CD4-positive, alpha-beta memory T cell (primary cell): ENCODE data around the gene COL4A1. TPM values are rescaled to one million over a fixed set of nuclear protein-coding genes. Genes with fewer than 3 reads are reported as not detected.

Source experiments
- CTCF ChIA-PET: fragments of 350-600 bp; sonication (Branson Sonifier 250); formaldehyde crosslinking; loops from one replicate; lab custom pipeline; 2021; ENCODE audit warnings: inconsistent platforms; ENCODE audit not compliant: partially characterized antibody; lab: Charles Lee
- POLR2A ChIA-PET: fragments of 350-600 bp; sonication (Branson Sonifier 250); formaldehyde crosslinking; loops from one replicate; lab custom pipeline; 2021; ENCODE audit not compliant: partially characterized antibody; lab: Charles Lee
- DNase-seq, 5 donors: peaks; one replicate each; pipeline versions ENCODE4 v3.0.0 to v3.0.0-alpha.2; 2020 to 2022; ENCODE audit warnings: mixed read lengths in 1 of 5
- H3K27ac ChIP-seq: one replicate; pipeline ENCODE4 v1.7.0; 2013; ENCODE audit warnings: low read depth, low read length
- H3K27me3 ChIP-seq: 2 replicates; pipeline ENCODE4 v1.7.0; 2013; ENCODE audit warnings: mild to moderate bottlenecking, low read length, moderate library complexity; ENCODE audit not compliant: insufficient read depth
- H3K36me3 ChIP-seq: 2 replicates; pipeline ENCODE4 v1.7.0; 2013; ENCODE audit warnings: mild to moderate bottlenecking, low read length, moderate library complexity; ENCODE audit not compliant: insufficient read depth
- H3K4me1 ChIP-seq: 2 replicates; pipeline ENCODE4 v1.7.0; 2013; ENCODE audit warnings: mild to moderate bottlenecking, low read length, moderate library complexity; ENCODE audit not compliant: insufficient read depth
- H3K4me3 ChIP-seq, 2 donors: one replicate each; pipeline ENCODE4 v1.7.0; 2013; ENCODE audit warnings: low read length in 2 of 2, mild to moderate bottlenecking in 1 of 2
- H3K9me3 ChIP-seq, 2 donors: one replicate each; pipeline ENCODE4 v1.7.0; 2013; ENCODE audit warnings: low read length in 2 of 2, control low read depth in 1 of 2; ENCODE audit not compliant: control insufficient read depth in 1 of 2
- H3K27ac Mint-ChIP-seq, 7 donors: one replicate each; pipeline ENCODE4 v1.8.0; 2020 to 2021; ENCODE audit warnings: mixed read lengths in 7 of 7, mild to moderate bottlenecking in 6 of 7, inconsistent platforms in 3 of 7, moderate library complexity in 3 of 7
- H3K27me3 Mint-ChIP-seq, 2 donors: one replicate each; pipeline ENCODE4 v1.8.0; 2020 to 2021; ENCODE audit warnings: mixed read lengths in 2 of 2
- H3K36me3 Mint-ChIP-seq, 2 donors: one replicate each; pipeline ENCODE4 v1.8.0; 2020 to 2021; ENCODE audit warnings: mixed read lengths in 2 of 2, inconsistent platforms in 1 of 2, mild to moderate bottlenecking in 1 of 2
- H3K4me1 Mint-ChIP-seq, 4 donors: one replicate each; pipeline ENCODE4 v1.8.0; 2020 to 2021; ENCODE audit warnings: mixed read lengths in 4 of 4, mild to moderate bottlenecking in 1 of 4
- H3K4me3 Mint-ChIP-seq, 8 donors: one replicate each; pipeline ENCODE4 v1.8.0; 2020 to 2021; ENCODE audit warnings: mixed read lengths in 8 of 8, mild to moderate bottlenecking in 7 of 8, moderate library complexity in 6 of 8, inconsistent platforms in 3 of 8
- H3K9me3 Mint-ChIP-seq, 8 donors: one replicate each; pipeline ENCODE4 v1.8.0; 2020 to 2021; ENCODE audit warnings: mixed read lengths in 8 of 8, mild to moderate bottlenecking in 5 of 8, inconsistent platforms in 3 of 8, moderate library complexity in 1 of 8
- intact Hi-C: fragments of 100-400 bp; cut with micrococcal nuclease; formaldehyde crosslinking; loops from one replicate; pipeline ENCODE4 v1.15.1; 2023
- polyA plus RNA-seq, 2 donors: library from polyadenylated mRNA; unstranded; fragments of 300-500 nt; fragmentation: Illumina TruSeq; gene quantifications; one replicate each; pipeline ENCODE4 v1.2.3, GENCODE V29; 2021
- total RNA-seq, 2 experiments: library from RNA; stranded (reverse); gene quantifications; one replicate each; pipeline ENCODE4 v1.2.3, GENCODE V29; 2021

The COL4A1 gene
- total and polyA plus RNA-seq, 4 experiments from 2014 or later: not detected

DNA sequence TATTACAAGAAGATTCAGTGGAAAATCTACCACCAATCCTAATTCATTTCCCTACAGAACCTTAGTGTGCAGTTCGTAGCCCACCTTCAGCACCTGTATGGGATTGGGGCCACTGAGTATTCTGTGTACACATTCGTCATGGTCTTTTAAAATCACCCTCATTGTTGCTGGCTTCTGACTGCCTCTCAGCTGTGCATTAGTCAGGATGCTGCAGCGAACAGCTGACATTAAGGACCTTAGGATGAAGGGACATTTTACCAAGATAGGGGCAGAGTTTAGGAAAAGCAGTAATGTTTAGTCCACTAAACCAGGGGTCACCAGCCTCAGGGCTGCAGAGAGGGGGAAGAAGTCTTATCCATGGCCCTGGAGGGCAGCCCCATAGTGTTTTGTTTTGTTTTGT, 176.5 kb downstream of the COL4A1 start:
- H3K36me3 ChIP-seq: no peaks in the 10 kb centered on the region
- Mint-ChIP-seq H3K4me3 (no peak overlapping the region), H3K27ac (peak overlapping the region in 1 of 7 donors; percentile 9), H3K4me1 (no peaks in the 10 kb centered on the region), H3K36me3 (no peaks in the 10 kb centered on the region), H3K9me3 (peaks cover 0 to 3% (median 0%) of the 10 kb centered on the region in 8 donors), H3K27me3 (peaks cover 18 to 21% of the 10 kb centered on the region in 2 donors)
- intact Hi-C loops: no loop called here
- H3K4me3 ChIP-seq: no peak overlapping the region
- ChIA-PET CTCF (no interaction called here), POLR2A (no interaction called here)
- DNase-seq: no peak
- H3K4me1 ChIP-seq: no peaks in the 10 kb centered on the region
- H3K27ac ChIP-seq: no peak overlapping the region
- no peaks in the 10 kb centered on the region for H3K27me3 ChIP-seq
- no peaks in the 10 kb centered on the region for H3K9me3 ChIP-seq

GRCh38 chr13:110129539-110130186, 177.3 kb downstream of the COL4A1 start:
- H3K27ac ChIP-seq: no peak overlapping the region
- DNase-seq: no peak
- CTCF ChIA-PET: no interaction called here
- Mint-ChIP-seq H3K27ac (no peak overlapping the region), H3K4me3 (no peak overlapping the region), H3K4me1 (no peaks in the 10 kb centered on the region), H3K36me3 (no peaks in the 10 kb centered on the region), H3K9me3 (peaks cover 0 to 3% (median 0%) of the 10 kb centered on the region in 8 donors), H3K27me3 (peaks cover 18 to 21% of the 10 kb centered on the region in 2 donors)
- H3K4me1 ChIP-seq: no peaks in the 10 kb centered on the region
- no peaks in the 10 kb centered on the region for H3K27me3 ChIP-seq
- POLR2A ChIA-PET: no interaction called here
- intact Hi-C loops: no loop called here
- no peak overlapping the region for H3K4me3 ChIP-seq
- no peaks in the 10 kb centered on the region for H3K9me3 ChIP-seq
- H3K36me3 ChIP-seq: no peaks in the 10 kb centered on the region

DNA sequence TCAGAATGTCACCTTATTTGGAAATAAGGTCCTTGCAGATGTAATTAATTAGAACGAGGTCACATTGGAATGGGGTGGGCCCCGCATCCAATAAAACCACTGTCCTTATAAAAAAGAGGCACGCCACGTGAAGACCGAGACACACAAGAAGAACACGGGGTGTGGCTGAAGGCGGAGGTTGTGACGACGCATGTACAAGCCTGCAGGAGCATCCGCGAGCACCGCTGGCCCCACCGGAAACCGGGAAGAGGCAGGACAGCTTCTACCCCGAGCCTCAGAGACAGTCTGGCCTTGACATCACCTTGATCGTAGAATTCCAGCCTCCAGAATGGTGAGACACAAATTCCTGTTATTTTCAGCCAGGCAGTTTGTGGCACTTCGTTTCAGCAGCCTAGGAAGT, 177.9 kb downstream of the COL4A1 start:
- Histone ChIP-seq H3K4me1 (no peaks in the 10 kb centered on the region), H3K27me3 (no peaks in the 10 kb centered on the region), H3K27ac (no peak overlapping the region), H3K4me3 (no peak overlapping the region), H3K9me3 (no peaks in the 10 kb centered on the region), H3K36me3 (no peaks in the 10 kb centered on the region)
- intact Hi-C loops: no loop called here
- CTCF ChIA-PET: no interaction called here
- no peak overlapping the region for H3K4me3 Mint-ChIP-seq
- H3K36me3 Mint-ChIP-seq: no peaks in the 10 kb centered on the region
- H3K9me3 Mint-ChIP-seq: peaks cover 0 to 3% (median 0%) of the 10 kb centered on the region in 8 donors
- H3K27ac Mint-ChIP-seq: no peak overlapping the region
- no peaks in the 10 kb centered on the region for H3K4me1 Mint-ChIP-seq
- no peak for DNase-seq
- POLR2A ChIA-PET: no interaction called here
- peaks cover 18 to 24% of the 10 kb centered on the region in 2 donors for H3K27me3 Mint-ChIP-seq

- intact Hi-C loops: no loop called here
- Histone ChIP-seq H3K9me3 (no peaks in the 10 kb centered on the region), H3K4me1 (no peaks in the 10 kb centered on the region), H3K27ac (no peak overlapping the region), H3K27me3 (no peaks in the 10 kb centered on the region), H3K36me3 (no peaks in the 10 kb centered on the region), H3K4me3 (no peak overlapping the region)
- no peak for DNase-seq
- Mint-ChIP-seq H3K9me3 (peaks cover 0 to 3% (median 0%) of the 10 kb centered on the region in 8 donors), H3K4me1 (no peaks in the 10 kb centered on the region), H3K27ac (no peak overlapping the region), H3K36me3 (no peaks in the 10 kb centered on the region), H3K4me3 (no peak overlapping the region), H3K27me3 (peaks cover 18 to 24% of the 10 kb centered on the region in 2 donors)
- ChIA-PET CTCF (no interaction called here), POLR2A (no interaction called here)
Observed at GRCh38 chr13:110128546-110128945, 178.4 kb downstream of the COL4A1 start.

- Histone ChIP-seq H3K27ac (no peak overlapping the region), H3K4me3 (no peak overlapping the region), H3K4me1 (no peaks in the 10 kb centered on the region), H3K27me3 (no peaks in the 10 kb centered on the region), H3K36me3 (no peaks in the 10 kb centered on the region), H3K9me3 (no peaks in the 10 kb centered on the region)
- Mint-ChIP-seq H3K4me1 (no peaks in the 10 kb centered on the region), H3K36me3 (no peaks in the 10 kb centered on the region), H3K27ac (no peak overlapping the region), H3K4me3 (no peak overlapping the region), H3K9me3 (peaks cover 0 to 3% (median 0%) of the 10 kb centered on the region in 8 donors), H3K27me3 (peaks cover 18 to 22% of the 10 kb centered on the region in 2 donors)
- intact Hi-C loops: no loop called here
- ChIA-PET CTCF (no interaction called here), POLR2A (no interaction called here)
- no peak for DNase-seq
Observed at GRCh38 chr13:110127986-110128511, 178.9 kb downstream of the COL4A1 start.

DNA sequence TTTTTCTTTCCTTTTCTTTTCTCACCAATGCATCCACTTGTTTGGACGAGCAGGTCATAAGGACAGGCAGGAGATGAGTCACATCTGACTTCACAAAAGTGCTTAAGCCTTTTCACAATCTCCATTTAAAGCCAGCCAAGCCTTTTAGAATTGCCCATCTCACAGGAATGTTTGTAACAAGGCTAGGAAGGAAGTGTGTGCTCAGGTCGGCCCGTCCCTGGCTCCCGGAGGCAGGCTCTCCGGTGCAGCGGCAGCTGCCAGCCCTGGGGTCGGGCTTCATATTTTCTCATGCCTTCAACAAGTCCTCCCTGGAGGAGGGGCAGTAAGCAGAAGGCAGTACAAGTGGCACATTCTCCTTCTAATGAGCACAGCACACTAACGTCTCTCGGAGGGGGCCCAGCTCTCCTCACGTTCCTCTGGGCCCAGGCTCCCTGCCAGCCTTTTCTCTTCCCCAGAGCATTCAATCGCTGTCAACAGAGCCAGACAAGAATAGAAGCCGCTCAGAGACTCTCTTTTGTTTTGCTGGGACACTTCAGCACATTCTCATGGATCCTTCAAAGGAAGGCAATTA, 180.5 kb downstream of the COL4A1 start:
- Mint-ChIP-seq H3K27me3 (peaks cover 13 to 18% of the 10 kb centered on the region in 2 donors), H3K27ac (no peak overlapping the region), H3K4me3 (no peak overlapping the region), H3K36me3 (no peaks in the 10 kb centered on the region), H3K4me1 (no peaks in the 10 kb centered on the region), H3K9me3 (peaks cover 0 to 3% (median 0%) of the 10 kb centered on the region in 8 donors)
- intact Hi-C loops: no loop called here
- Histone ChIP-seq H3K36me3 (no peaks in the 10 kb centered on the region), H3K27ac (no peak overlapping the region), H3K27me3 (no peaks in the 10 kb centered on the region), H3K9me3 (no peaks in the 10 kb centered on the region), H3K4me3 (no peak overlapping the region), H3K4me1 (no peaks in the 10 kb centered on the region)
- CTCF ChIA-PET: no interaction called here
- no peak for DNase-seq
- POLR2A ChIA-PET: no interaction called here

- peaks cover 14 to 20% of the 10 kb centered on the region in 2 donors for H3K27me3 Mint-ChIP-seq
Observed at GRCh38 chr13:110125613-110126272, 181.2 kb downstream of the COL4A1 start.

More at GRCh38 chr13:110125613-110126272, 181.2 kb downstream of the COL4A1 start:
- H3K36me3 ChIP-seq: no peaks in the 10 kb centered on the region
- no peak for DNase-seq
- Mint-ChIP-seq H3K4me1 (no peaks in the 10 kb centered on the region), H3K27ac (no peak overlapping the region), H3K9me3 (peaks cover 0 to 3% (median 0%) of the 10 kb centered on the region in 8 donors), H3K36me3 (no peaks in the 10 kb centered on the region), H3K4me3 (no peak overlapping the region)
- no peaks in the 10 kb centered on the region for H3K9me3 ChIP-seq
- H3K27ac ChIP-seq: no peak overlapping the region
- intact Hi-C loops: no loop called here
- no peaks in the 10 kb centered on the region for H3K27me3 ChIP-seq
- no peak overlapping the region for H3K4me3 ChIP-seq
- H3K4me1 ChIP-seq: no peaks in the 10 kb centered on the region
- CTCF ChIA-PET: no interaction called here
- POLR2A ChIA-PET: no interaction called here
